ENCODE measurements around the gene CAPZB. TPM values are rescaled to one million over a fixed set of nuclear protein-coding genes. Genes with fewer than 3 reads are reported as not detected.

CAPZB gene
- total RNA-seq: 156 and 176 TPM in 2 replicates

DNA sequence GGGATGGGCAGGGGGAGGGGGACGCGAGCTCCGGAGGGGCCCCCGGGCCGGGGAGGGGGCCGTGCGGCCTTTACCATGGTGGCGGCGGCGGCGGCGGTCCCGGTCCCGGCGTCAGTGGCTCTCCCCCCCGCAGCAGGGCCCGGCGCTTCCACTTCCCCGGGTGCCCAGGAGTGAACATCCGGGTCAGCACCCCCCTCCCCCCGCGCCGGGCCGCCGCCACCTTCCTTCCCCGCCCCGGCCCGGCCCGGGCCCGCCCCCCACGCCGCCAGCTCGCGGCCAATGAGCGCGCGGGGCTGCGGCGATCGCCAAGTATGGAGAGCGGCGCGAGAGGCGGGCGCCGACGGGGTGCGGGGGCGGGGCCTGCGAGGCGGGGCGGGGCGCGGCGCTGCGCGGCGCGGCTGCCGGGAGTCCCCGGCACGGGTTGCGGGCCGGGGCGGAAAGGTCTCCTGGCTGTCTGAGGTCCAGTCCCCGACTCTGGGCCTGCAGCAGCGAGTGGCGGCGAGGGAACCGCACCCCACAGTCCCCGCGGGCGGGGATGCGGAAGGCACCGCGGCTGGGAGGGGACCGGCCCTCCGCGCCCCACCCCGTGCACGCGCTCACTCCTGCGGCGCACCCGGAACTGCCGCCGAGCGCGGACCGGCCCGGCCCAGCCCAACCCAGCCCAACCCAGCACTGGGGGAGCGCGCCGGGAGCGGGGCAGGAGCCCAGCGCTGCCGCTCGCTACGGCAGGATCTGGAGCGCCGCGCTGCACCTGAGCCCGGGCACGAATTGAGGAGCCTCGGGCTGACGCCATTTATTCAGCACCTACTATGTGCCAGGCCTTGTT, at the start of gene CAPZB:
Gene CAPZB, minus strand, starts transcription at position 178 of the 826 bp plus-strand sequence. Its CDS starts 101 bp downstream, at position 77.

GRCh38 chr1:19311931-19312781, 173.2 kb downstream of the CAPZB start, which contains the start of the genes AKR7A2 and SLC66A1:
Gene AKR7A2, minus strand, starts transcription at chr1:19312144. Its CDS starts 20 bp downstream, at chr1:19312124.
Gene SLC66A1, plus strand, starts transcription at chr1:19312326. Its CDS starts 5,352 bp downstream, at chr1:19317678.

Other genes with a start within 250 kb of the CAPZB start
- gene EMC1, start 234.0 kb downstream of the CAPZB start, total RNA-seq: 32.2 and 72.5 TPM in 2 replicates
- 21.4 and 40.1 TPM in 2 replicates for gene MRTO4, start 233.7 kb downstream of the CAPZB start, total RNA-seq
- gene AKR7A3, start 196.8 kb downstream of the CAPZB start, total RNA-seq: under 0.01 and 1.2 TPM in 2 replicates
- gene AKR7A2, start 173.4 kb downstream of the CAPZB start, total RNA-seq: 129 and 179 TPM in 2 replicates
- 16.6 and 21.3 TPM in 2 replicates for gene SLC66A1, start 173.2 kb downstream of the CAPZB start, total RNA-seq
- gene NBL1, start 158.8 kb upstream of the CAPZB start, total RNA-seq: 133 and 153 TPM in 2 replicates
- not detected in 2 replicates for gene HTR6, start 179.3 kb upstream of the CAPZB start, total RNA-seq